Ishikawa (cell line): ENCODE results near the gene EFNA3.

Source experiments
- CEBPB ChIP-seq: IDR thresholded peaks from 2 replicates; pipeline ENCODE4 v1.6.1; 2012
- CREB1 ChIP-seq: IDR thresholded peaks from 2 replicates; pipeline ENCODE4 v1.6.1; 2012; ENCODE audit warnings: low read depth
- EGR1 ChIP-seq: IDR thresholded peaks from 2 replicates; pipeline ENCODE4 v1.6.1; 2012
- EP300 ChIP-seq: IDR thresholded peaks from 2 replicates; pipeline ENCODE4 v1.6.1; 2012; ENCODE audit warnings: borderline replicate concordance
- RAD21 ChIP-seq: IDR thresholded peaks from 2 replicates; pipeline ENCODE4 v1.6.1; 2012; ENCODE audit warnings: low read depth
- REST ChIP-seq: IDR thresholded peaks from 2 replicates; pipeline ENCODE4 v1.6.1; 2012; ENCODE audit warnings: low read depth, mild to moderate bottlenecking
- TCF12 ChIP-seq: IDR thresholded peaks from 2 replicates; pipeline ENCODE4 v1.6.1; 2012; ENCODE audit warnings: low read depth
- YY1 ChIP-seq: IDR thresholded peaks from 2 replicates; pipeline ENCODE4 v1.6.1; 2012; ENCODE audit warnings: low read depth
- ZBTB7A ChIP-seq: IDR thresholded peaks from 2 replicates; pipeline ENCODE4 v1.6.1; 2012; ENCODE audit warnings: low read depth
- TF ChIP-seq, protein P1 (sequence below): IDR thresholded peaks from 2 replicates; pipeline ENCODE4 v1.6.1; 2012

GRCh38 chr1:155057104-155057503, 21.5 kb upstream of the EFNA3 start:
- TF ChIP-seq REST (no peak), EP300 (no peak), RAD21 (no peak), CEBPB (no peak), YY1 (no peak), EGR1 (no peak), TCF12 (no peak), CREB1 (no peak), ZBTB7A (no peak)
- TF ChIP-seq, protein P1, sequence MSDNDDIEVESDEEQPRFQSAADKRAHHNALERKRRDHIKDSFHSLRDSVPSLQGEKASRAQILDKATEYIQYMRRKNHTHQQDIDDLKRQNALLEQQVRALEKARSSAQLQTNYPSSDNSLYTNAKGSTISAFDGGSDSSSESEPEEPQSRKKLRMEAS = no peak
